ENCODE measurements around the gene CEBPG. TPM values are rescaled to one million over a fixed set of nuclear protein-coding genes. Genes with fewer than 3 reads are reported as not detected.

Gene CEBPG
- total RNA-seq, 1 donor from 2014 or later: 54.6 TPM

DNA sequence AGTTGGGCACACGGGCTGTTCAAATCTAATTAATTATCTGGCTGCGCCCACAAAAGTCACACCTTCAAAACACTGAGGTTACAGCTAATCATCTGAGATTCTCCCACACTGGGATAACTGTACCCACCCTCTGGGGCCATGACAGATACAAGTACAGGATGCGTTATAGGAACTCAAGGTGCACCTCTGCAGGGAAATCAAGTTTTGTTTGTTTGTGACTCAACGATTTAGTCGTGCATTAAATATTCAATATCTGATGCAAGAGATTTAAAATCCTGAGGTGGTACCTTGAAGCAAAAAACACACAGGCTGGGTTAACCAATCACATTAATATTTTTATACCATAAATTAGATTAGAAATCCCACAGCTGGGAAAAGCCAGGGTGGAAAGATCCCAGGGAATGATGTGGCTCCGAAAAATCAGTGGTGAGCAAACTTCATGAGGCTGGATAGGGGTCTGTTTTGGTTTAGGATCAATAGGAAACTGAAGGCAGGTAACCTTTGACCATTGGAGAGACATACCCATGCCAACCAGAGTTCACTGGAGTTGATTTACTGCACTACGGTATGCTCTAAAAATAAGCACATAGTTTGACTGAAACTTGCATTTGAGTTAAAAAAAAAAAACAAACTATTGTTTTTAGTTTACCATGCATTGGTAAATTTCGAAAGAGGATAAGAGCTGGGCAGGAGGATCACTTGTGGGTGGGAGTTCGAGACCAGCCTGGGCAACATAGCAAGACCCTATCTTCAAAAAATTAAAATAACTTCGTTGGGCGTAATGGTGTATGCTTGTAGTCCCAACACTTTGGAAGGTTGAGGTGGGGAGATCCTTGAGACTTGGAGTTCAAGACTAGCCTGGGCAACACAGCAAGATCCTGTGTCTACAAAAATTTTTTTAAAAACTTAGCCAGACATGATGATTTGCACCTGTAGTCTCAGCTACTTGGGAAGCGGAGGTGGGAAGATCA lies 23.9 kb upstream of the CEBPG start:
- DNase-seq (ENCODE audit: low spot score in 2 of 2): no peak
- FAIRE-seq: no peak

DNA sequence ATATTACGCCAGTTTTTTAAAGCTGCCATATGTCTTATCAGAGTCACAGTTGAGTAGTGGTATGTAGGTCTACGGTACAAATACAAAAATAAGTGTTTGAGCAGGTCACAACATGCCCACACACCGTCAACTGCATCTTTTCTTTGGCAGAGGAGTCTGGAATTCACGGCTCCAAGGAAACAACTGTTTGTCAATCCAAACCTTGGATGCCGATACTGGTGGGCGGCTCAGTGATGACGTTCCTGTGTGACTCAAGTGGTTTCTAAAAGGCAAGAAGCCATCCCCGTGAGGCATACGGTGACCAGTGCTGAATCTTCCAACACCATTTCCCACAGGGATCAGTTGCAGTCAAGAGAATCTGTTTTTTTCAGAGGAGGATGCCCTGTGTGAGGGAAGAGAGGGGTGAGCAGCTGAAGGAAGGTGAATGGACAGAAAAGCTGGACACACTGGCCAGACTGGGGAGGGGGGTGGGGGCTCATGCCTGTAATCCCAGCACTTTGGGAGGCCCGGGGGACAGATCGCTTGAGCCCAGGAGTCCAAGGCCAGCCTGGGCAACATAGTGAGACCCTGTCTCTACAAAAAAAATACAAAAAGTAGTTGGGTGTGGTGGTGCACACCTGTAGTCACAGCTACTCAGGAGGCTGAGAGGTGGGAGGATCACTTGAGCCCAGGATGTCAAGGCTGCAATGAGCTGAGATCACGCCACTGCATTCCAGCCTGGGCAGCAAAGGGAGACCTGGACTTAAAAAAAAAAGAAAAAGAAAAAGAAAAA lies 22.8 kb upstream of the CEBPG start:
- DNase-seq (ENCODE audit: low spot score in 2 of 2): no peak

GRCh38 chr19:33355535-33355934 lies 18.0 kb upstream of the CEBPG start:
- DNase-seq (ENCODE audit: low spot score in 2 of 2) (no peak), FAIRE-seq (no peak)

More for the DNA sequence above, 22.8 kb upstream of the CEBPG start:
- no peak for FAIRE-seq

DNA sequence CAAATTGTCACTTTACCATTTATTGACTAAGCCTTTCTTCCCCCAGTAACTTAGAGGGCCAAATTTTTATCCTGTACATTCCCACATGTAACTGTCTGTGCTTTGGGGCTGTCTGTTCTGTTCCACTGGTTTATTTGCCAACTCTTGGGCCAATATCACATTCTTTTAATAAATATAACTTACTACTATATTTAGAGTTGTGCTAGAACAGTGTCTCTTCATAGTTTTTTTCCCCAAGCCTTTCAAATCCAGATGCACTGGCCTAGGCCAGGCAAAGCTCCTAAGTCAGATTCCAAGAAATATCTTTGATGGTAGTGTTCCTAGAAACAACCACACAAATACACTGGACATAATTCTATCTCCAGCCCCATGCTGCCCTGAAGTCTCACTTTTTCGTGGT lies 16.0 kb upstream of the CEBPG start:
- DNase-seq (ENCODE audit: low spot score in 2 of 2): no peak
- FAIRE-seq: no peak

- no peak for FAIRE-seq
- DNase-seq (ENCODE audit: low spot score in 2 of 2): no peak
Observed at GRCh38 chr19:33358408-33358807, 15.1 kb upstream of the CEBPG start.

GRCh38 chr19:33359581-33359980 lies 13.9 kb upstream of the CEBPG start:
- no peak for FAIRE-seq
- DNase-seq (ENCODE audit: low spot score in 2 of 2): no peak

DNA sequence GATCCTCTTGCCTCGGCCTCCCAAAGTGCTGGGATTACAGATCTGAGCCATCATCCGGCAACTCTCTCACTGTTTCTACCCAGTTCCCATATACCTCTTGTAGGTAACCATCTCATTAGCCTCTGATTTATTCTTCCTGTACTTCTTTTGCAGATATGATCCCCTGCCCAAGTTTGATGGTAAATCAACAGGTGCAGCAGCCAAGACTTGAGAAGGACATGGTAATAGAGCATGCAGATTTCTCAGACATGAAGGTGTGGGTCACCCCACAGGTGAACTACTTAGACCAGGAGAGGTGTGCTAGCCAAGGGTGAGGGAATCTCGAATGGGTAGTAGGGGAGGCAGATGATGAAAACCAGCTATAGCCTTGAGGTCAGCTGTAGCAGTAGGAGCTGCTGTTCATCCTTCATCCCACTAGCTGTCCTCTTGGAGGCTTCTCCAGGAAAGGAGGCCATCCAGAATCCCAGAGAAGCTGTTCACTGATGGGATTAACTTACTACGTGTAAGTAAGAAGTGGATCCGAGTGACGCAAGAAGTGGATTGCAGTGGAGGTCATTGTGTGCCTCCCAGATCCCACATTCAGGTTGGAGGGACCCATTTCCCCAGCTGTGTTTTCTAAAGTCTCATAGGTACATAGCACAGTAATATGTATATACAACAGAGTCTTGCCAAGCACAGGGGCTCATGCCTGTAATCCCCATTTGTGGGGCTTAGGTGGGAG lies 10.8 kb upstream of the CEBPG start:
- FAIRE-seq (no peak), DNase-seq (ENCODE audit: low spot score in 2 of 2) (no peak)

DNA sequence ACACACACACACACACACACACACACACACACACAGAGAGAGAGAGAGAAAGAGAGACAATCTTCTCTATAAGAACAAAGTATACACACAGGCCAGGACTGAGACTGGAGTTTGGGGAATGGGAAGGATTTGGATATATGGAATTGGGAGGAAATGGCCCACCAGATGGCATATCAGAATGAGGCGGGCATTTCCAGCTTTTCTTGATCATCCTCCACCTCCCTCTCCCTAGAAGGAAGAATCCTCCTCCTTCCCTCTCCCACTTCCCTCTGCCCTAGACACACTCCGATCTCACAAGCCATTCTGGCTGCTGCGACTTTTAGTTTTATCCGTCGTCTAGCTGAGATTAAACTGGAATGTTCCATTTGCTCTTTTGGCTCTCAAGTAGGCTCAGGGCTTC lies 10.0 kb upstream of the CEBPG start:
- FAIRE-seq (no peak), DNase-seq (ENCODE audit: low spot score in 2 of 2) (no peak)

- DNase-seq (ENCODE audit: low spot score in 2 of 2): no peak
- no peak for FAIRE-seq
Observed at GRCh38 chr19:33365691-33366090, 7.8 kb upstream of the CEBPG start.

DNA sequence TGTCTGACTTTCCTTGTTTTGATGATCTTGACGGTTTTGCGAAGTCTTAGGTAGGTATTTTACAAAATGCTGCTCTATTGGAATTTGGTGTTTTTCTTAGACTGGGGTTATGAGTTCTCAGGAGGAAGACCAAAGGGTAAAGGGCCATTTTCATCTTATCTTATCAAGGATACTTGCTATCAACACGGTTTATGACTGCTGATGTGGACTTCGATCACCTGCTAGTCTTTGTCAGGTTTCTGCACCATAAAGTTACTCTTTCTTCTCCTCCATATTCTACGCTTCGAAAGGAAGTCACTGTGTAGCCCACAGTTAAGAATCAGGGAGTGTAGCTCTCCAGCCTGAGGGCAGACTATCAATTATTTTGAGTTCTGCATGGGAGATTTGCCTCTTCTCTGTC lies 7.4 kb upstream of the CEBPG start:
- DNase-seq (ENCODE audit: low spot score in 2 of 2) (no peak), FAIRE-seq (no peak)

GRCh38 chr19:33366897-33367296 lies 6.6 kb upstream of the CEBPG start:
- FAIRE-seq (no peak), DNase-seq (ENCODE audit: low spot score in 2 of 2) (no peak)

DNA sequence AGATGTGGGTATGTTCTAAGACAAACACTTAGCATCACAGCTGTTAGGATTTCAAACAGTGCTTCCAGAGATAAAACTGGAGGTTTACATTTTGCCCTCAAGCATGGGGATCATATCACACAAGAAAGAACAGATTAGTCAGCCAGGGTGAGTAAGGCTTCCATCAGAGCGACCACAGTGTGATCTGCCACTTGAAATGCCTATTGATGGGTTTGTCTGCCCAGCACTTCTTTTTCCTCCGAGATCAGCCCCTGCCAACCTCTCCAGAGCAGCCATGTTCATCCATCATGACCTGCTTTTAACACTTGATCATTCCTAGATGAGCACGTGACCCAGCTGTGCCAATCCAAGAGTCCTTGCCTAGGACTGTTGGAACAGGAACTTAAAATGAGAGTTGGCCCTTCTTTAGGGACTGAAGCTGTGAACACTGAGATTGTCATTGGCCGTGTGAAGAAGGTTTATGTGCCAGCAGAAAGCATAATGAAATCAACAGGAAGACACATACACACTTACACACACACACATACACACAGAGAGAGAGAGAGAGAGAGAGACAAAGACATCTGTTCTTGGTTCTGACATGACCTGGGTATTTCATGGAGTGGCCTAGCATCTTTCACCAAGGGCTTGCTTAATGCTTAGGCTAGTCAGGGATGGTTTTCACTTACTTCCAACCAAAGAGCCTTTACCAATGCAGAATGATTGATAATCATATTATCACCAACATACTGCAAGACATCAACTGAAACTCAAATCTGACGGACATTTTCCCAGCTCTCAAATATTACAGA lies 5.2 kb upstream of the CEBPG start:
- FAIRE-seq (no peak), DNase-seq (ENCODE audit: low spot score in 2 of 2) (no peak)

DNA sequence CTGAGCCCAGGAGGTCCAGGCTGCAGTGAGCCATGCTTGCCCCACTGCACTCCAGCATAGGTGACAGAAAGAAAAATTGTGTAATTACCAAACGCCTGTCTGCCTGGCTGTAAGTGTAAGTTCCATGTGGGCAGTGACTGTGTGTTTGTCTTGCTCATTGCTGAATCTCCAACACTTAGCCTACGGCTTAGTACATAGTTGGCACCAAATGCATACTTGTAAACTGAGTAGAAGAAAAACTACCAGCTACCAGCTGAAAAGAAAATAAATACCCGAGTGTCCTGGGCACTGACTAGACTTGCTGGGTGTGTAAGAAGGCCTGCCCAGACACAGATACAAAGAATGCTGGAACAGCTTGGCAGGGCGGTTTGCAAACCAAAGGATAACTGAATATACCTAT lies 2.7 kb upstream of the CEBPG start:
- DNase-seq (ENCODE audit: low spot score in 2 of 2) (no peak), FAIRE-seq (no peak)

DNA sequence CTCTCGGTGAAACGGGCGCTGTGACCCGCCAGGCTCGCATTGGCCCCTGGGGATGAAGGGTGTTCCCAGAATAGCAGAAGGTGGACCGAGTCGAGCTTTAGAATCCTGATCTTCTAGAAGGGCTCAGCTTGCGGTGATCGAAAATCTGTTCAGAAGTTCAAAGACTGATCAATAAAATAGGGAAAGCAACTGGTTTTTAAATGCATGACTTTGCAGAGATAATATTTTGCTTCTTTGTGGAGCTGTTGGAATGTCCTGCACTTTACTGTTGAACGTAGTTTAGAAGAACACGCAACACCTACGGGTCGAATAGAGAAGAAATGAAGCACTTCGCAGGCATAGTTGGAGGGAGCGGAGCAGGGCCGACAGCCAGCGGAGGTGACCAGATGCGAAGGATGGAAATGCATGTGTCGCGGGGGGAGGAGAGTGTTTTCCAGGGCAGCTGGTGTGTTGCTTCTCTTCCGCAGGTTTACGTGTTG lies 766 bp downstream of the CEBPG start:
- no peak for DNase-seq (ENCODE audit: low spot score in 2 of 2)
- no peak for FAIRE-seq

DNA sequence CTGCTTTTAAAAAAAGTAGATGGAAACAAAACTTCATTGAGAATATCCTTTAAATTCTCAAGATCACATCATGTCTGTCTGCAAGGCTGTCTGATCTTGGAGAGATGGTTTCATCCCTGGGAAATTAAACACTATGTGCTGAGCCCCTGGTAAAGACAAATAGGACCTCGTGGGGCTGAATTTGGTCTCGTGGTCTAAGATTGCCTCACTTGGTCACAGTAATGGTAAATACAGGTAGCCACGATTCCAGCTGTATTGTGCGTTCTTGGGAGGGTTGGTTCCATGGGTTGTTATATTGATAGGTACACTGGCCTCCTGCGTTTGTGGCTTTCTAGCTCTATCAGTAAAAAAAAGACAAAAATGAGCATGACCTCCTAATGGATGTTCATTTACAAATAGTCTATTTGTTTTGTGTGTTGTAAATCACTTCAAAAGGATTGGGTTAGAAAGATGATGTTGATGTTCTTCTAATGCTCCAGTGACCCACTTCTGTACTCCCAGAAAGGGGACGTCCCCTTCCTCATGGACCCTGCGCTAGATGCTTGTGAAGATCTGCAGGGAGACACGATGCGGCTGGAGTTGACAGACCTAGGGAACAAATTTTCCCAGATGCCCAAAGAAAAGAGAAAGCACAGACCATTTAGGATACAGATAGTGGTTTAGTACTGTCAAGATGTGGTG lies 1.8 kb downstream of the CEBPG start:
- DNase-seq (ENCODE audit: low spot score in 2 of 2): no peak
- no peak for FAIRE-seq

GRCh38 chr19:33375837-33376159 lies 2.3 kb downstream of the CEBPG start:
- FAIRE-seq (no peak), DNase-seq (ENCODE audit: low spot score in 2 of 2) (no peak)

DNA sequence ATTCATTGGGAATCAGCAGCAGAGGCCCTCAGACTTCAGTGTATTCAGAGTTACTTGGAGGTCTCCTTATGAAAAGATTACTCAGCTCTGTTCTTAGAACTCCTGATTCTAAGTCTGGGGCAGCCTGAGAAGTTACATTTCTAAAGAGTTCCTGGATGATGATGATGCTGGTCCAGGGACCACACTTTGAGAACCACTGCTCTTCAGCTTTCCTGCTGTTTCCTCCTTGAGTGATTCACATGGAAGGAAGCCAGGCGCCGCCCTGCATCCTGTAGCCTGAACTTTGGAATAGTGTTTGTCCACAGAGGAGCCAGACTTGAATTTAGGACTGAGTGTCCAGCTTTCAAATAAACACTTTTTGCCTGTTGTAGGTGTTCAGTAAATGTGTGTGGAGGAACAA lies 2.9 kb downstream of the CEBPG start:
- DNase-seq (ENCODE audit: low spot score in 2 of 2) (no peak), FAIRE-seq (no peak)

GRCh38 chr19:33376941-33377557 lies 3.5 kb downstream of the CEBPG start:
- no peak for FAIRE-seq
- no peak for DNase-seq (ENCODE audit: low spot score in 2 of 2)

All from frontal cortex (tissue), 4 donors.